Keratinocyte (primary cell): ENCODE data around the gene EFCAB9. TPM values are rescaled to one million over a fixed set of nuclear protein-coding genes. Genes with fewer than 3 reads are reported as not detected.

Experiments used
- DNase-seq: peaks from one replicate; pipeline ENCODE4 v3.0.0-alpha.2; 2011; ENCODE audit warnings: low read depth, missing footprints, low spot score
- FAIRE-seq: peaks from 2 replicates; lab custom pipeline; 2011; peaks lifted over from hg19 to GRCh38; lab: Jason Lieb, UNC
- H2AFZ ChIP-seq: 2 replicates; pipeline ENCODE4 v1.6.0; 2012; ENCODE audit warnings: low read length, control low read depth, inconsistent platforms; ENCODE audit not compliant: control insufficient read depth
- H3K27ac ChIP-seq: 2 replicates; pipeline ENCODE4 v1.5.1; 2011; ENCODE audit warnings: low read length; ENCODE audit not compliant: control insufficient read depth, insufficient read depth
- H3K27me3 ChIP-seq: 3 replicates; pipeline ENCODE4 v1.6.0; 2011; ENCODE audit warnings: low read length; ENCODE audit not compliant: control insufficient read depth, insufficient read depth; ENCODE audit errors: extremely low read depth
- H3K36me3 ChIP-seq, 2 experiments: 2 replicates in 1 of 2; 3 replicates in 1 of 2; pipeline ENCODE4 v1.5.1; 2011; ENCODE audit warnings: low read length in 2 of 2, mild to moderate bottlenecking in 1 of 2; ENCODE audit not compliant: control insufficient read depth in 2 of 2, insufficient read depth in 2 of 2; ENCODE audit errors: extremely low read depth in 1 of 2
- H3K4me1 ChIP-seq: 3 replicates; pipeline ENCODE4 v1.5.1; 2011; ENCODE audit warnings: low read length; ENCODE audit not compliant: control insufficient read depth, insufficient read depth; ENCODE audit errors: extremely low read depth
- H3K4me2 ChIP-seq: 3 replicates; pipeline ENCODE4 v1.6.0; 2011; ENCODE audit warnings: low read depth, low read length; ENCODE audit not compliant: control insufficient read depth, insufficient read depth; ENCODE audit errors: extremely low read depth
- H3K4me3 ChIP-seq, 3 experiments: fragments of 200-600 bp in 1 of 3; sonication (generic) in 1 of 3; 2 replicates in 2 of 3; 3 replicates in 1 of 3; pipeline ENCODE4 v1.5.1; 2011 to 2016; ENCODE audit warnings: low read length in 3 of 3, mild to moderate bottlenecking in 3 of 3, control low read depth in 2 of 3, inconsistent platforms in 1 of 3, low read depth in 1 of 3, mixed read lengths in 1 of 3, mixed run types in 1 of 3, moderate library complexity in 1 of 3; ENCODE audit not compliant: control insufficient read depth in 2 of 3, insufficient read depth in 2 of 3; ENCODE audit errors: extremely low read depth in 1 of 3
- H3K79me2 ChIP-seq: 2 replicates; pipeline ENCODE4 v1.6.0; 2012; ENCODE audit warnings: low read length; ENCODE audit not compliant: control insufficient read depth, insufficient read depth
- H3K9ac ChIP-seq: 3 replicates; pipeline ENCODE4 v1.6.0; 2011; ENCODE audit warnings: low read length; ENCODE audit not compliant: control insufficient read depth, insufficient read depth; ENCODE audit errors: extremely low read depth
- H3K9me1 ChIP-seq: 3 replicates; pipeline ENCODE4 v1.6.0; 2011; ENCODE audit warnings: low read length; ENCODE audit not compliant: control insufficient read depth, insufficient read depth; ENCODE audit errors: extremely low read depth
- H3K9me3 ChIP-seq: 2 replicates; pipeline ENCODE4 v1.5.1; 2012; ENCODE audit warnings: low read depth, low read length; ENCODE audit not compliant: control insufficient read depth
- H4K20me1 ChIP-seq: 3 replicates; pipeline ENCODE4 v1.6.0; 2011; ENCODE audit warnings: low read length; ENCODE audit not compliant: control insufficient read depth, insufficient read depth; ENCODE audit errors: extremely low read depth
- EZH2 ChIP-seq: IDR thresholded peaks from one replicate; pipeline ENCODE4 v1.6.1; 2012; ENCODE audit warnings: inconsistent platforms, mild to moderate bottlenecking, low read length, moderate library complexity
- dilution Hi-C: fragments of 300-500 bp; cut with MboI; formaldehyde crosslinking; loops from one replicate; pipeline ENCODE4 v1.7.0; 2020; ENCODE audit warnings: low sequenced_read_pairs; ENCODE audit not compliant: extremely low pct_ligation_motif_present
- polyA plus RNA-seq, 5 experiments: library from polyadenylated mRNA; depleted of rRNA in 3 of 5; stranded (reverse) in 3 of 5; stranded (forward) in 1 of 5; unstranded in 1 of 5; fragments of >200 nt; gene quantifications; 1 replicate in 1 of 5; 2 replicates in 3 of 5; 3 replicates in 1 of 5; pipeline versions ENCODE4 v1.2.1 to v1.2.3, GENCODE V29; 2011 to 2012; ENCODE audit warnings: missing spikeins in 2 of 5, low read depth in 1 of 5, low replicate concordance in 1 of 5
- TF ChIP-seq, protein P1 (sequence below), 3 experiments: IDR thresholded peaks in 1 of 3; conservative IDR thresholded peaks in 1 of 3; optimal IDR thresholded peaks in 1 of 3; 2 replicates in 2 of 3; 3 replicates in 1 of 3; pipeline versions ENCODE3 to v1.5.1; 2011; ENCODE audit warnings: low read length in 3 of 3, mild to moderate bottlenecking in 3 of 3, moderate library complexity in 2 of 3, control low read depth in 1 of 3, inconsistent platforms in 1 of 3; ENCODE audit not compliant: insufficient read depth in 2 of 3; ENCODE audit errors: extremely low read depth in 1 of 3

Gene EFCAB9
- polyA plus RNA-seq, 1 donor (not counting 4 experiments of a cell fraction or from before 2014, with no cell fraction given): not detected

DNA sequence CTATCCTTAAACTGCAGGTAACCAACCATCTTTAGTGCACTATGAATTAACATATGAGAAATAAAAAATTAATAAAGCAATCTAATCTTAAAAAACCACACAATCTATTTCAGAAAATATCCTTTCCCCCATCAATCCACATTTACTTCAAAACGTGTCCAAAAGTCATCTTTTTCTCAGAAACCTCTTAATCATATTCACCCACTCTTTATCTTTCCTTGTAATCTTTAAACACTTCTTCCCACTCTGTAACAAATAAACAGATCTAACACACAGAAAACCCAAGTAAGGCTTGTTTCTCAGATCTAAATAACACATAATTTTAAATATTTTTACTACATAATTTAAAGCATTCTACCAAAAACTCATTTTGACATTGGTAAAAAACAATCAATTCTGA is 44.4 kb downstream of the EFCAB9 start:
- dilution Hi-C loops: no loop called here

DNA sequence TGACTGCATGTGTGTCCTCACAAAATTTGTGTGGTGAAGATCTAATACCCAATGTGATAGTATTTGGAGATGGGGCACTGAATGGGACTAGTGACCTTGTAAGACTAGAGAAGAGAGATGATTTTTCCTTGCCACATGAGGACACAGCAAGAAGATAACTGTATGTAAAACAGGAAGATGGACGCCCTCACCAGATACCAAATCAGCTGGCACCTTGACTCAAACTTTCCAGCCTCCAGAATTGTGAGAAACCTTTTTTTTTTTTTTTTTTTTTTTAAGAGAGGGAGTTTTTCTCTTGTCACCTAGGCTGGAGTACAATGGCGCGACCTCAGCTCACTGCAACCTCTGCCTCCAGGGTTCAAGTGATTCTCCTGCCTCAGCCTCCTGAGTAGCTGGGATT is 49.3 kb downstream of the EFCAB9 start:
- DNase-seq (no peak), FAIRE-seq (no peak)
- TF ChIP-seq, protein P1, sequence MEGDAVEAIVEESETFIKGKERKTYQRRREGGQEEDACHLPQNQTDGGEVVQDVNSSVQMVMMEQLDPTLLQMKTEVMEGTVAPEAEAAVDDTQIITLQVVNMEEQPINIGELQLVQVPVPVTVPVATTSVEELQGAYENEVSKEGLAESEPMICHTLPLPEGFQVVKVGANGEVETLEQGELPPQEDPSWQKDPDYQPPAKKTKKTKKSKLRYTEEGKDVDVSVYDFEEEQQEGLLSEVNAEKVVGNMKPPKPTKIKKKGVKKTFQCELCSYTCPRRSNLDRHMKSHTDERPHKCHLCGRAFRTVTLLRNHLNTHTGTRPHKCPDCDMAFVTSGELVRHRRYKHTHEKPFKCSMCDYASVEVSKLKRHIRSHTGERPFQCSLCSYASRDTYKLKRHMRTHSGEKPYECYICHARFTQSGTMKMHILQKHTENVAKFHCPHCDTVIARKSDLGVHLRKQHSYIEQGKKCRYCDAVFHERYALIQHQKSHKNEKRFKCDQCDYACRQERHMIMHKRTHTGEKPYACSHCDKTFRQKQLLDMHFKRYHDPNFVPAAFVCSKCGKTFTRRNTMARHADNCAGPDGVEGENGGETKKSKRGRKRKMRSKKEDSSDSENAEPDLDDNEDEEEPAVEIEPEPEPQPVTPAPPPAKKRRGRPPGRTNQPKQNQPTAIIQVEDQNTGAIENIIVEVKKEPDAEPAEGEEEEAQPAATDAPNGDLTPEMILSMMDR (optimal IDR thresholded peaks at IDR 0.05 in 1 of 3, IDR thresholded peaks at IDR 0.05 in 1 of 3, conservative IDR thresholded peaks at IDR 0.05 in 1 of 3; ENCODE audit: extremely low read depth in 1 of 3, insufficient read depth in 2 of 3, low read length in 3 of 3): no peak
- TF ChIP-seq EZH2: no peak
- H3K27me3 ChIP-seq: no peaks in the 10 kb centered on the region
- no peaks in the 10 kb centered on the region for H3K9me1 ChIP-seq
- H3K27ac ChIP-seq: no peak overlapping the region
- H3K4me2 ChIP-seq: no peak overlapping the region
- no peak overlapping the region for H2AFZ ChIP-seq
- H3K4me3 ChIP-seq: no peak overlapping the region
- H3K9ac ChIP-seq: no peak overlapping the region
- H3K36me3 ChIP-seq: no peaks in the 10 kb centered on the region
- H4K20me1 ChIP-seq: no peaks in the 10 kb centered on the region
- H3K4me1 ChIP-seq: no peaks in the 10 kb centered on the region
- no peaks in the 10 kb centered on the region for H3K9me3 ChIP-seq
- dilution Hi-C loops: no loop called here
- H3K79me2 ChIP-seq: peaks cover 38% of the 10 kb centered on the region

More for the DNA sequence above, 44.4 kb downstream of the EFCAB9 start:
- Histone ChIP-seq H3K4me3 (no peak overlapping the region), H3K9me3 (no peaks in the 10 kb centered on the region), H3K9ac (no peak overlapping the region), H2AFZ (no peak overlapping the region), H3K79me2 (peaks cover 29% of the 10 kb centered on the region), H3K4me1 (no peaks in the 10 kb centered on the region), H3K36me3 (peaks cover 0 to 2% of the 10 kb centered on the region in 2 experiments), H3K27me3 (no peaks in the 10 kb centered on the region), H4K20me1 (peaks cover 4% of the 10 kb centered on the region), H3K4me2 (no peak overlapping the region), H3K27ac (no peak overlapping the region), H3K9me1 (no peaks in the 10 kb centered on the region)
- TF ChIP-seq, protein P1 (optimal IDR thresholded peaks at IDR 0.05 in 1 of 3, IDR thresholded peaks at IDR 0.05 in 1 of 3, conservative IDR thresholded peaks at IDR 0.05 in 1 of 3; ENCODE audit: extremely low read depth in 1 of 3, insufficient read depth in 2 of 3, low read length in 3 of 3): no peak
- TF ChIP-seq EZH2: no peak
- no peak for FAIRE-seq
- DNase-seq: no peak
